Astrocyte (in vitro differentiated cells and primary cell): ENCODE data around the gene MED22. TPM values are rescaled to one million over a fixed set of nuclear protein-coding genes. Genes with fewer than 3 reads are reported as not detected.

Source experiments
- DNase-seq: peaks from one replicate; pipeline ENCODE4 v3.0.0-alpha.2; 2010; ENCODE audit warnings: low read depth
- FAIRE-seq: peaks from 2 replicates; lab custom pipeline; 2011; peaks lifted over from hg19 to GRCh38; lab: Jason Lieb, UNC
- H2AFZ ChIP-seq: 2 replicates; pipeline ENCODE4 v1.6.0; 2012; ENCODE audit warnings: low read depth, low read length, inconsistent platforms
- H3K27ac ChIP-seq: 2 replicates; pipeline ENCODE4 v1.5.1; 2011; ENCODE audit warnings: low read depth, low read length, inconsistent platforms
- H3K27me3 ChIP-seq: 2 replicates; pipeline ENCODE4 v1.6.0; 2011; ENCODE audit warnings: low read length, inconsistent platforms; ENCODE audit not compliant: insufficient read depth
- H3K36me3 ChIP-seq: 2 replicates; pipeline ENCODE4 v1.5.1; 2011; ENCODE audit warnings: low read length, inconsistent platforms; ENCODE audit not compliant: insufficient read depth
- H3K4me1 ChIP-seq: 2 replicates; pipeline ENCODE4 v1.5.1; 2011; ENCODE audit warnings: low read length, inconsistent platforms; ENCODE audit not compliant: insufficient read depth
- H3K4me2 ChIP-seq: 2 replicates; pipeline ENCODE4 v1.6.0; 2012; ENCODE audit warnings: low read length, inconsistent platforms
- H3K4me3 ChIP-seq: 2 replicates; pipeline ENCODE4 v1.5.1; 2011; ENCODE audit warnings: low read depth, mild to moderate bottlenecking, low read length, inconsistent platforms; ENCODE audit not compliant: insufficient read depth
- H3K79me2 ChIP-seq: 2 replicates; pipeline ENCODE4 v1.6.0; 2012; ENCODE audit warnings: mild to moderate bottlenecking, low read length, inconsistent platforms; ENCODE audit not compliant: insufficient read depth
- H3K9ac ChIP-seq: 2 replicates; pipeline ENCODE4 v1.6.0; 2012; ENCODE audit warnings: mild to moderate bottlenecking, low read length, inconsistent platforms
- H3K9me3 ChIP-seq: 2 replicates; pipeline ENCODE4 v1.5.1; 2012; ENCODE audit warnings: low read depth, mild to moderate bottlenecking, low read length, inconsistent platforms; ENCODE audit not compliant: insufficient read depth
- H4K20me1 ChIP-seq: 2 replicates; pipeline ENCODE4 v1.6.0; 2012; ENCODE audit warnings: low read length, inconsistent platforms; ENCODE audit not compliant: insufficient read depth
- H3K27ac Mint-ChIP-seq: one replicate; pipeline ENCODE4 v1.8.0; 2021; ENCODE audit warnings: mild to moderate bottlenecking, mixed read lengths; ENCODE audit not compliant: unreplicated experiment
- H3K27me3 Mint-ChIP-seq: one replicate; pipeline ENCODE4 v1.8.0; 2021; ENCODE audit warnings: low read depth, mixed read lengths; ENCODE audit not compliant: unreplicated experiment
- H3K36me3 Mint-ChIP-seq: one replicate; pipeline ENCODE4 v1.8.0; 2021; ENCODE audit warnings: low read depth, mixed read lengths; ENCODE audit not compliant: unreplicated experiment
- H3K4me1 Mint-ChIP-seq: one replicate; pipeline ENCODE4 v1.8.0; 2021; ENCODE audit warnings: low read depth, mixed read lengths; ENCODE audit not compliant: unreplicated experiment
- H3K4me3 Mint-ChIP-seq: one replicate; pipeline ENCODE4 v1.8.0; 2021; ENCODE audit warnings: mild to moderate bottlenecking, moderate library complexity, mixed read lengths; ENCODE audit not compliant: unreplicated experiment
- H3K9me3 Mint-ChIP-seq: one replicate; pipeline ENCODE4 v1.8.0; 2021; ENCODE audit warnings: mild to moderate bottlenecking, mixed read lengths; ENCODE audit not compliant: unreplicated experiment
- CTCF ChIP-seq: IDR thresholded peaks from 2 replicates; pipeline ENCODE4 v1.5.1; 2011; ENCODE audit warnings: low read depth, mild to moderate bottlenecking, inconsistent platforms, low read length, moderate library complexity; ENCODE audit not compliant: insufficient read depth
- EZH2 ChIP-seq: IDR thresholded peaks from 2 replicates; pipeline ENCODE4 v1.6.1; 2012; ENCODE audit warnings: mild to moderate bottlenecking, low read length, inconsistent platforms; ENCODE audit not compliant: insufficient read depth
- total RNA-seq: library from RNA; stranded (reverse); gene quantifications from 2 replicates; pipeline ENCODE4 v1.2.1, GENCODE V29; 2021

The MED22 gene
- total RNA-seq, 1 donor from 2014 or later, result 28.8 TPM

- Histone ChIP-seq H3K4me3 (no peak overlapping the region), H3K27me3 (no peaks in the 10 kb centered on the region), H4K20me1 (peaks cover 30% of the 10 kb centered on the region), H3K4me2 (no peak overlapping the region), H3K9ac (no peak overlapping the region), H3K4me1 (peaks cover 9% of the 10 kb centered on the region), H3K79me2 (peaks cover 38% of the 10 kb centered on the region), H2AFZ (no peak overlapping the region), H3K36me3 (peaks cover 28% of the 10 kb centered on the region), H3K9me3 (no peaks in the 10 kb centered on the region), H3K27ac (no peak overlapping the region)
- FAIRE-seq (no peak), DNase-seq (no peak)
- Mint-ChIP-seq H3K4me1 (peaks cover 6% of the 10 kb centered on the region), H3K4me3 (no peak overlapping the region), H3K36me3 (peaks cover 20% of the 10 kb centered on the region), H3K27me3 (no peaks in the 10 kb centered on the region), H3K9me3 (no peaks in the 10 kb centered on the region), H3K27ac (no peak overlapping the region)
- TF ChIP-seq CTCF, result no peak
- no peak for TF ChIP-seq EZH2
These were observed 3.9 kb downstream of the MED22 start for GRCh38 chr9:133344071-133344470.

- H3K4me1 Mint-ChIP-seq, result peaks cover 5% of the 10 kb centered on the region
- H3K4me3 ChIP-seq, result no peak overlapping the region
- H3K36me3 Mint-ChIP-seq, result peaks cover 16% of the 10 kb centered on the region
- DNase-seq, result no peak
- no peak overlapping the region for H2AFZ ChIP-seq
- FAIRE-seq, result no peak
- no peak overlapping the region for H3K4me2 ChIP-seq
- peaks cover 21% of the 10 kb centered on the region for H4K20me1 ChIP-seq
- no peaks in the 10 kb centered on the region for H3K27me3 Mint-ChIP-seq
- no peak overlapping the region for H3K9ac ChIP-seq
- peaks cover 25% of the 10 kb centered on the region for H3K79me2 ChIP-seq
- no peak overlapping the region for H3K27ac Mint-ChIP-seq
- no peak for TF ChIP-seq CTCF
- H3K27ac ChIP-seq, result no peak overlapping the region
- H3K9me3 Mint-ChIP-seq, result no peaks in the 10 kb centered on the region
- peaks cover 26% of the 10 kb centered on the region for H3K36me3 ChIP-seq
- H3K27me3 ChIP-seq, result no peaks in the 10 kb centered on the region
- H3K4me3 Mint-ChIP-seq, result no peak overlapping the region
- H3K4me1 ChIP-seq, result peaks cover 8% of the 10 kb centered on the region
- no peaks in the 10 kb centered on the region for H3K9me3 ChIP-seq
These were observed 5.4 kb downstream of the MED22 start for GRCh38 chr9:133342570-133342969.

GRCh38 chr9:133342069-133342406 is 5.9 kb downstream of the MED22 start:
- no peak overlapping the region for H2AFZ ChIP-seq
- DNase-seq (no peak), FAIRE-seq (no peak)
- no peaks in the 10 kb centered on the region for H3K9me3 ChIP-seq
- no peak overlapping the region for H3K9ac ChIP-seq
- no peak overlapping the region for H3K27ac Mint-ChIP-seq
- H3K9me3 Mint-ChIP-seq, result no peaks in the 10 kb centered on the region
- H4K20me1 ChIP-seq, result peaks cover 21% of the 10 kb centered on the region
- no peak overlapping the region for H3K4me2 ChIP-seq
- H3K36me3 Mint-ChIP-seq, result peaks cover 16% of the 10 kb centered on the region
- H3K27me3 ChIP-seq, result no peaks in the 10 kb centered on the region
- peaks cover 26% of the 10 kb centered on the region for H3K36me3 ChIP-seq
- no peaks in the 10 kb centered on the region for H3K27me3 Mint-ChIP-seq
- H3K4me3 Mint-ChIP-seq, result no peak overlapping the region
- peaks cover 20% of the 10 kb centered on the region for H3K79me2 ChIP-seq
- H3K4me1 ChIP-seq, result peaks cover 8% of the 10 kb centered on the region
- peaks cover 5% of the 10 kb centered on the region for H3K4me1 Mint-ChIP-seq
- H3K4me3 ChIP-seq, result no peak overlapping the region
- H3K27ac ChIP-seq, result no peak overlapping the region
- TF ChIP-seq CTCF, result no peak
